OCI-LY3 (cell line): Measurements from ENCODE around the gene CLIC1.

Source experiments
- CTCF ChIP-seq: fragments of 200-600, 300-600 bp; sonication (generic); IDR thresholded peaks from 2 replicates; pipeline ENCODE4 v1.5.1; 2014; ENCODE audit warnings: antibody characterized with exemption, low read length, low read depth
- EZH2phosphoT487 ChIP-seq: fragments of 200-600 bp; shearing (Covaris generic); IDR thresholded peaks from 2 replicates; pipeline ENCODE4 v1.6.1; 2018; ENCODE audit warnings: antibody characterized with exemption, mixed run types, low read depth

- TF ChIP-seq CTCF (no peak), EZH2phosphoT487 (no peak)
Measured at GRCh38 chr6:31727034-31727716, 9.2 kb downstream of the CLIC1 start.
